Measurements from ENCODE around the gene KRT2. TPM values are rescaled to one million over a fixed set of nuclear protein-coding genes. Genes with fewer than 3 reads are reported as not detected.

KRT2 gene
- total and polyA plus RNA-seq, 2 experiments from 2014 or later, result not detected

GRCh38 chr12:52632656-52633055, 19.4 kb downstream of the KRT2 start:
- Histone ChIP-seq H3K36me3 (replicated peaks; ENCODE audit: insufficient read depth, low read depth) (no peaks in the 10 kb centered on the region), H2AFZ (no peak overlapping the region), H3K4me2 (no peak overlapping the region), H3K27ac (no peak overlapping the region), H4K20me1 (ENCODE audit: insufficient read depth, poor library complexity, severe bottlenecking) (no peaks in the 10 kb centered on the region), H3K27me3 (peaks cover 4% of the 10 kb centered on the region), H3K9me3 (ENCODE audit: low read depth) (no peaks in the 10 kb centered on the region), H3K79me2 (no peaks in the 10 kb centered on the region), H3K4me3 (no peak overlapping the region), H3K4me1 (ENCODE audit: insufficient read depth) (peaks cover 3% of the 10 kb centered on the region), H3K9me2 (replicated peaks; ENCODE audit: insufficient read depth) (no peaks in the 10 kb centered on the region)
- no peak for DNase-seq (ENCODE audit: low spot score)
- WGBS (ENCODE audit: low lambda C conversion rate, missing lambda C conversion rate), result 83% methylated on average over 4 of the region's 4 CpGs
- no peak for TF ChIP-seq EZH2 (IDR thresholded peaks at IDR 0.05; ENCODE audit: borderline replicate concordance)
- TF ChIP-seq EZH2phosphoT487 (IDR thresholded peaks at IDR 0.05; ENCODE audit: low read depth, severe bottlenecking, unreplicated experiment), result no peak
- no peak for TF ChIP-seq CTCF (IDR thresholded peaks at IDR 0.05; ENCODE audit: poor library complexity)

- Histone ChIP-seq H3K27me3 (peaks cover 4% of the 10 kb centered on the region), H3K4me3 (no peak overlapping the region)
- DNase-seq (ENCODE audit: low spot score), result no peak
Measured at GRCh38 chr12:52631676-52632459, 20.1 kb downstream of the KRT2 start.

GRCh38 chr12:52631264-52631663, 20.7 kb downstream of the KRT2 start:
- H3K27me3 ChIP-seq, result peaks cover 8% of the 10 kb centered on the region
- H3K27ac ChIP-seq, result no peak overlapping the region
- H3K4me2 ChIP-seq, result no peak overlapping the region
- H2AFZ ChIP-seq, result no peak overlapping the region
- H3K36me3 ChIP-seq (replicated peaks; ENCODE audit: insufficient read depth, low read depth), result no peaks in the 10 kb centered on the region
- 67% methylated on average over 4 of the region's 4 CpGs for WGBS (ENCODE audit: low lambda C conversion rate, missing lambda C conversion rate)
- no peaks in the 10 kb centered on the region for H3K79me2 ChIP-seq
- no peaks in the 10 kb centered on the region for H3K9me2 ChIP-seq (replicated peaks; ENCODE audit: insufficient read depth)
- H4K20me1 ChIP-seq (ENCODE audit: insufficient read depth, poor library complexity, severe bottlenecking), result no peaks in the 10 kb centered on the region
- TF ChIP-seq EZH2phosphoT487 (IDR thresholded peaks at IDR 0.05; ENCODE audit: low read depth, severe bottlenecking, unreplicated experiment), result no peak
- no peak for TF ChIP-seq EZH2 (IDR thresholded peaks at IDR 0.05; ENCODE audit: borderline replicate concordance)
- TF ChIP-seq CTCF (IDR thresholded peaks at IDR 0.05; ENCODE audit: poor library complexity), result no peak
- H3K9me3 ChIP-seq (ENCODE audit: low read depth), result no peaks in the 10 kb centered on the region
- H3K4me3 ChIP-seq, result no peak overlapping the region
- H3K4me1 ChIP-seq (ENCODE audit: insufficient read depth), result no peaks in the 10 kb centered on the region
- DNase-seq (ENCODE audit: low spot score), result no peak

More at GRCh38 chr12:52631676-52632459, 20.1 kb downstream of the KRT2 start:
- Histone ChIP-seq H4K20me1 (ENCODE audit: insufficient read depth, poor library complexity, severe bottlenecking) (no peaks in the 10 kb centered on the region), H3K4me2 (no peak overlapping the region), H3K36me3 (replicated peaks; ENCODE audit: insufficient read depth, low read depth) (no peaks in the 10 kb centered on the region), H3K79me2 (no peaks in the 10 kb centered on the region), H3K9me3 (ENCODE audit: low read depth) (no peaks in the 10 kb centered on the region), H2AFZ (no peak overlapping the region), H3K4me1 (ENCODE audit: insufficient read depth) (peaks cover 3% of the 10 kb centered on the region), H3K9me2 (replicated peaks; ENCODE audit: insufficient read depth) (no peaks in the 10 kb centered on the region), H3K27ac (no peak overlapping the region)
- no peak for TF ChIP-seq CTCF (IDR thresholded peaks at IDR 0.05; ENCODE audit: poor library complexity)
- TF ChIP-seq EZH2 (IDR thresholded peaks at IDR 0.05; ENCODE audit: borderline replicate concordance), result no peak
- no peak for TF ChIP-seq EZH2phosphoT487 (IDR thresholded peaks at IDR 0.05; ENCODE audit: low read depth, severe bottlenecking, unreplicated experiment)
- WGBS (ENCODE audit: low lambda C conversion rate, missing lambda C conversion rate), result 86% methylated on average over 6 of the region's 6 CpGs

Measured in hepatocyte (in vitro differentiated cells).